Activated naive CD4-positive, alpha-beta T cell treated with anti-CD3 and anti-CD28 coated beads, Interleukin-2, amount 50 U/mL, for 72 hours (primary cell): Measurements from ENCODE around the gene CKAP2. TPM values are rescaled to one million over a fixed set of nuclear protein-coding genes. Genes with fewer than 3 reads are reported as not detected.
"Not testable (repeated sequence)": the region's sequence is repeated elsewhere in the genome, so short reads cannot be mapped to it uniquely, and the experiment has no call there.

Experiments used
- ATAC-seq, 2 donors: fragments of 150-1000 bp; cut with Tn5 transposase; 2 replicates each; pipeline ENCODE4 v1.10.0; 2021; ENCODE audit warnings: mild to moderate bottlenecking in 2 of 2, moderate library complexity in 2 of 2
- DNase-seq, 2 donors: peaks; one replicate each; pipeline ENCODE4 v3.0.0; 2021 to 2022; ENCODE audit warnings: low spot score in 2 of 2
- H3K27ac Mint-ChIP-seq, 2 donors: one replicate each; pipeline ENCODE4 v1.8.0; 2022; ENCODE audit warnings: mild to moderate bottlenecking in 2 of 2, mixed read lengths in 2 of 2
- H3K36me3 Mint-ChIP-seq, 2 donors: one replicate each; pipeline ENCODE4 v1.8.0; 2022; ENCODE audit warnings: mixed read lengths in 2 of 2
- H3K9me3 Mint-ChIP-seq, 2 donors: one replicate each; pipeline ENCODE4 v1.8.0; 2022; ENCODE audit warnings: mixed read lengths in 2 of 2
- total RNA-seq, 2 donors: library from RNA; stranded (reverse); gene quantifications; one replicate each; pipeline ENCODE4 v1.2.3, GENCODE V29; 2022

Gene CKAP2
- 100 to 1,000 TPM in 1 of 2 donors, 10 to 100 TPM in 1; 52.2 to 123 TPM for total RNA-seq

- Mint-ChIP-seq H3K36me3 (peaks cover 10 to 17% of the 10 kb centered on the region in 2 donors), H3K9me3 (no peaks in the 10 kb centered on the region), H3K27ac (peak within 1 kb of the TSS; percentile 87 to 96)
- DNase-seq = peak; percentile 91 to 96
- peak; percentile 86 to 89 for ATAC-seq
Measured at GRCh38 chr13:52454820-52455676, at the start of gene CKAP2. Gene CKAP2 (plus strand): TSS chr13:52455478. CDS start chr13:52455557, 79 bp downstream.

DNA sequence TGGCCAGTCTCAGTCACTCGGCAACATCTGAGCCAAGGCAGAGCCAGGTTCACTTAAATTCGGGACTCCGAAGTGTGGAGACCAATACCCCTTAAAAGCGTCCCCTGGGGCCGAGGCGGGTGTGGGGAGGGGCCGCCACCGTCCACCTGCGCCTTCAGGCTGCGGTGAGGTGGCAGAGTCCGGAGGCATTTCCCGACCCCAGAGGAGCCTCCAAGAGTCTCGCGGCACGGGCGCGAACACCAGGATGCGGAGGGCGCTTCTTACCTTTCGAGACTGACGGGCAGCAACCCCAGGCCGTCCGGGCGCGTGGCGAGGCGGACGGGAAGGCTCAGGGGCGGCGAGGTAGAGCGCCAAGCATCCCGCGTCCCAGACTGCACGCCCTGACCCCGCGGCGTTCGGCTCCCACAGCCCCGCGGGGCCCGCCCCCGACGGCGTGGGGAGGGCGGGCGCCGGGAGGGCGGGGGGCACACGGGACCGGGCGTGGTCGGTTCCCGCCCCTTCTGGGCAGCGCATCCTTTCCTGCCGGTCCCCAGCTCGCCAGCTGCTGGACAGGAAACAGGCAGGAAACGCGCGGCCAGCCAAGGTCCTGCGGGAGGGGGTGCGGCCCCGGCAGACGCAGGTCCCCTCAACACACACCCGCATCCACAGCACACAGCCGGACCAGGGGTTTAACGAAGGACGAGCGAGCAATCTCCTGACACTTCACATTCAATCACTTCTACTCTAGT, 49.3 kb upstream of the CKAP2 start, which contains the start of gene THSD1:
Gene THSD1, minus strand, starts transcription at position 406 of the 728 bp plus-strand sequence. CDS start 3,572 bp downstream, outside the sequence.
- peak; percentile 54 to 67 for ATAC-seq
- Mint-ChIP-seq H3K27ac (peak within 1 kb of the TSS in 1 of 2 donors; percentile 44), H3K9me3 (no peaks in the 10 kb centered on the region), H3K36me3 (peaks cover 5 to 6% of the 10 kb centered on the region in 2 donors)
- DNase-seq = peak in 1 of 2 donors; percentile 24

GRCh38 chr13:52406629-52407028, 48.6 kb upstream of the CKAP2 start:
- Mint-ChIP-seq H3K9me3 (no peaks in the 10 kb centered on the region), H3K27ac (peak overlapping the region in 1 of 2 donors; percentile 44), H3K36me3 (peaks cover 5 to 6% of the 10 kb centered on the region in 2 donors)
- no peak for DNase-seq
- ATAC-seq = no peak

GRCh38 chr13:52407436-52407835, 47.8 kb upstream of the CKAP2 start:
- not testable (repeated sequence) for ATAC-seq, H3K36me3 Mint-ChIP-seq, H3K27ac Mint-ChIP-seq, DNase-seq, H3K9me3 Mint-ChIP-seq

GRCh38 chr13:52408071-52408658, 47.1 kb upstream of the CKAP2 start:
- not testable (repeated sequence) for DNase-seq, H3K9me3 Mint-ChIP-seq, ATAC-seq, H3K27ac Mint-ChIP-seq, H3K36me3 Mint-ChIP-seq

DNA sequence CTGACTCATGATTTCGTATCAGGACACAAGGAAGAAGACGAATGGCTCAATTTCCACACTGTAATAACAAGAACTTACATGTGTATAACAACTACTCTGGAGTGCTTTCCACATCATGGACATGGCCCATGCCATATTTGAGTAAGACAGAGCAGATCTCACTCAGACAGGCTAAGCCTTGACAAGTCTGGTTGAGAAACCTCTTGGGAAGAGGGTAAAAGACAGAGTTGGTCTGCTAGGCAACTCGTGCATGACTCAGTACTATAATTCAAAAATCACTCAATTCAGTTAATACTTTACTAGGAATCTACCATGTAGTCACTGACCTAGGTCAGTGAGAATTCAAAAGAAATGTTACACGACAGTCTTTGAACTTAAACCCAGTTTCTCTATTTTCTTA, 43.6 kb upstream of the CKAP2 start:
- no peak overlapping the region for H3K27ac Mint-ChIP-seq
- ATAC-seq (peak; percentile 58 to 96), DNase-seq (no peak)
- H3K36me3 Mint-ChIP-seq = peaks cover 2 to 3% of the 10 kb centered on the region in 2 donors
- no peaks in the 10 kb centered on the region for H3K9me3 Mint-ChIP-seq

GRCh38 chr13:52412128-52412527, 43.1 kb upstream of the CKAP2 start:
- Mint-ChIP-seq H3K36me3 (no peaks in the 10 kb centered on the region), H3K27ac (no peak overlapping the region), H3K9me3 (no peaks in the 10 kb centered on the region)
- ATAC-seq (no peak), DNase-seq (no peak)

GRCh38 chr13:52414051-52414450, 41.2 kb upstream of the CKAP2 start:
- Mint-ChIP-seq H3K36me3 (peaks cover 0 to 4% of the 10 kb centered on the region in 2 donors), H3K27ac (no peak overlapping the region), H3K9me3 (no peaks in the 10 kb centered on the region)
- ATAC-seq (no peak), DNase-seq (no peak)

DNA sequence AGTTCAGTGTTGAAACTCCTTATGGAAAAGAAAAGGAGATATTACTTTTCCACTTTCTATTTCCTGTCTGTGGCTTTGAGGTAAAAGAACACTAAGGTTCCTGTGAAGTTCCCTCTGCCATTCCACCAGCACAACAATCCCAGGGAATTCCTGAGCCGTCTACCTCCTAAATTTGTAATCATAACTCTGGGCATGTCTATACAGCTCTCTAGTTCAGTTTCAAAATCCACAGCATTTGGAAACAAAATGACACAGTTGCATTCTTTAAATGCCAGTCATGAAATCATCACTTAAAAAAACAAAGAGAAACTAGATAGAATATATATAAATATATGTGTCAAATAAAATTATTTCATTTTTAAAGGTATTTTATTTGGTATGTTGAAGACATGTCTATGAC, 40.3 kb upstream of the CKAP2 start:
- peak overlapping the region in 1 of 2 donors; percentile 10 for H3K27ac Mint-ChIP-seq
- DNase-seq = no peak
- no peak for ATAC-seq
- H3K36me3 Mint-ChIP-seq = peaks cover 4 to 5% of the 10 kb centered on the region in 2 donors
- H3K9me3 Mint-ChIP-seq = no peaks in the 10 kb centered on the region

DNA sequence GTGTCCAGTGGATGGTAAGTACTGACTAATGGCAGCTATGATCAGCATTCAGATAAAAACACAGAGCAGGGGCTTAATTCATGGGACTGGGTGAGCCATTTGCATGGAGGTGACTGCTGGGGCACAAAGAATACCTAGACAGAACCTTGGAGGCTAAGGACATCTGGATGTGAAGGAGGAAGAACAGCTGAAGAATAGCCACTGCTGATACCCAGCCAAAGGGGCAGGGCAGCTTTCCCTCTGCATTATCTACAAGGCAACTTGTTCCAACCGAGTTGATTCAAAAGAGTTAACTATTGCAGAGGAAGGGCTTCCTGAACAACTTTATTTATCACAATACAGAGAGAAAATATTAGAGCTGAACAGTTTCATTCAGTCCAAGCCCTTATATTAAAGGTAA, 36.2 kb upstream of the CKAP2 start:
- H3K27ac Mint-ChIP-seq = no peak overlapping the region
- ATAC-seq (no peak), DNase-seq (no peak)
- no peaks in the 10 kb centered on the region for H3K9me3 Mint-ChIP-seq
- peaks cover 10 to 12% of the 10 kb centered on the region in 2 donors for H3K36me3 Mint-ChIP-seq

DNA sequence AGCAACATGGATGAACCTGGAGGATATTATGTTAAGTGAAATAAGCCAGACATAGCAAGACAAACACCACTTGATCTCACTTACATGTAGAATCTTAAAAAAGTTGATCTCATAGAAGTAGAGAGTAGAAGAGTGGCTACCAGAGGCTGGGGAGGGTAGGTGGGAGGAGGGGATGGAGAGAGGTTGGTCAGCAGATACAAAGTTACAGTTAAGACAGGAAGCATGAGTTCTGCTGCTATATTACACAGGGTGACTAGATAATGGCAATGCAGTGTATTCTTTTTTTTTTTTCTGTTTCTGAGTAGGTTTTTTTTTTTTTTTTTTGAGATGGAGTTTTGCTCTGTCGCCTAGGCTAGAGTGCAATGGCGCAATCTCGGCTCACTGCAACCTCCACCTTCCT, 34.1 kb upstream of the CKAP2 start:
- no peak for DNase-seq
- Mint-ChIP-seq H3K27ac (no peak overlapping the region), H3K36me3 (peaks cover 12 to 14% of the 10 kb centered on the region in 2 donors), H3K9me3 (no peaks in the 10 kb centered on the region)
- ATAC-seq = no peak

DNA sequence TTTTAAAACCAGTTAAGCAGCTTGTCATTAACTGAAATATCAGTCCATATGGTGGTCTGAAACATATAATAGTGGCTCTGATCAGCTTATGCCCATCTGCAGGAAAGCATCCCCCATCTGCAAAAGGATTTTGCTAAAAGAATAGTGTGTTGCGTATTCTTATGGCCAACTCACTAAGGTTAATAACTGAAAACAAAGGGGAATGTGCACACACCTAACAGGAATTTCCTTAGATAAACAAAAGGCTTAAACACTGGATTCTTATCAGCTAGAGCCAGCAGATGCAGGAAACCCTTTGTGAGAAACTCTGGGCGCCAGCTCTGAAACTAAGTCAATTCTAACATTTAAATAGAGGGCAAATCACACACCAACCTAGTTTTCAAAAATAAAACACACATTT, 27.0 kb upstream of the CKAP2 start:
- ATAC-seq (no peak), DNase-seq (no peak)
- Mint-ChIP-seq H3K27ac (no peak overlapping the region), H3K36me3 (peaks cover 5 to 6% of the 10 kb centered on the region in 2 donors), H3K9me3 (no peaks in the 10 kb centered on the region)

DNA sequence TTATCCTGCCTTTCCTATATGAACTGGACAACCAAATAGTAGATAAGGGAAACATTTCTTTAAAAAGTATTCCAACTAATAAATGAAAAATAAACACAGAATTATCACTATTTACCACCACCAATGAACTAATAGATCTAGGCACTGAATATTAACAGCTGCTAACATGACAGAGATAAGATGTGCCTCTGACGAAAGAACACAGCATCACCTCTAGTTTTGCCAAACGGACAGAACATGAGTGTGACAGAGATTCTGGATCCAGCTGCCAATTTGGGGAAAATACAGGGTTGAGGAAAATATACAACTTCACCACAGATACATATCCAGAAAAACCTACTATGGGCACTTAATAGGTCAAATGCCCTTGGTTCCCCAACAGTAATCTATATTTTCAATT, 22.8 kb upstream of the CKAP2 start:
- ATAC-seq (no peak), DNase-seq (no peak)
- no peaks in the 10 kb centered on the region for H3K9me3 Mint-ChIP-seq
- peaks cover 0 to 6% of the 10 kb centered on the region in 2 donors for H3K36me3 Mint-ChIP-seq
- no peak overlapping the region for H3K27ac Mint-ChIP-seq

DNA sequence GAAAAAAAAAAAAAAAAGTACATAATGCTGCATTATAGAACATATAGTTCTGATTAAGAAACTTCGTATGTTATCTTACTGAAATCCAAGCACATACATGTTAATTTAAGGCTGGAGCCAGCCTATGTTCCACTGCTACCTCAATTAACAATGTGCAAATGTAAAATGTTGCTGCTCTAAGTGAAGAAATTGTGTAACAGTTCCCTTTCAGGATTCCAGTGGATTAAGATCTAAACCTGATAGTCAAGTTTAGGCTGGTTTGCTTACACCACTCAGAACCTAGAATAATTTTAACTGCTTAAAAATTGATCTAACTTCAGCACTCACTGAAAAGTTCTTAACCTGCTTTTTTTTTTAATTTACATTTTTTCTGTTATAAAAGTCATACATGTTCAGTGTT, 9.0 kb upstream of the CKAP2 start:
- H3K9me3 Mint-ChIP-seq = no peaks in the 10 kb centered on the region

DNA sequence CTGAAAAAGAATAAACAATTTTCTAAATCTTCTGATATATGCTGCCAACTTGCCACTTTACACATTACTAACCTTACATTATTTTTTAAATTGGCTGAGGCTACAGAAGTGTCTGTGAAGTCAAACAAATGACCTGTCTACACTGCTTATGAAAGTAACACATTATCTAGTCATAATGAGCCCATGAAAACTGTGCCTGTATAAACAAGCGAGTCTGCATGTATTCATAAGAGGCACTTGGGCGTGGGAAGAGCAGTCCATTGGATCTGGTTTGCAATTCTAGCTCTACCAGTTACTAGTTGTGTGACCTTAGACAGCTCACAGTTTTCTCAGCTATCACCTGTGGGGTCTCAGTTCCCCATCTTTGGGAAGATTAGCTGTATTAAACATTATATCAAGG, 7.9 kb upstream of the CKAP2 start:
- DNase-seq (no peak), ATAC-seq (peak in 1 of 2 donors; percentile 47)
- Mint-ChIP-seq H3K36me3 (peaks cover 0 to 11% of the 10 kb centered on the region in 2 donors), H3K27ac (no peak overlapping the region), H3K9me3 (no peaks in the 10 kb centered on the region)

More for the DNA sequence above, 9.0 kb upstream of the CKAP2 start:
- Mint-ChIP-seq H3K36me3 (peaks cover 0 to 11% of the 10 kb centered on the region in 2 donors), H3K27ac (no peak overlapping the region)
- ATAC-seq (no peak), DNase-seq (no peak)

- DNase-seq (no peak), ATAC-seq (no peak)
- Mint-ChIP-seq H3K9me3 (no peaks in the 10 kb centered on the region), H3K27ac (peak overlapping the region in 1 of 2 donors; percentile 33), H3K36me3 (peaks cover 0 to 11% of the 10 kb centered on the region in 2 donors)
Measured at GRCh38 chr13:52447815-52448552, 7.3 kb upstream of the CKAP2 start.
